Loucy (cell line): ENCODE data around the gene LRRC47.

ENCODE experiments used
- H2AFZ ChIP-seq: fragments of 200-600 bp; sonication (generic); 2 replicates; pipeline ENCODE4 v1.6.0; 2016; ENCODE audit warnings: antibody characterized with exemption, mild to moderate bottlenecking, low read length, moderate library complexity
- H3F3A ChIP-seq: fragments of 200-600 bp; 2 replicates; pipeline ENCODE4 v1.6.0; 2016; ENCODE audit warnings: antibody characterized with exemption, low read depth, mild to moderate bottlenecking
- H3K27me3 ChIP-seq: fragments of 200-600 bp; sonication (generic); 2 replicates; pipeline ENCODE4 v1.6.1; 2014; ENCODE audit warnings: low read length, mild to moderate bottlenecking; ENCODE audit not compliant: insufficient read depth, poor library complexity, severe bottlenecking
- H3K36me3 ChIP-seq: fragments of 200-600 bp; sonication (generic); 2 replicates; pipeline ENCODE4 v1.6.1; 2016; ENCODE audit warnings: low read length; ENCODE audit not compliant: insufficient read depth
- H3K4me1 ChIP-seq: fragments of 200-600 bp; sonication (generic); 2 replicates; pipeline ENCODE4 v1.5.1; 2014; ENCODE audit warnings: low read length, mild to moderate bottlenecking; ENCODE audit not compliant: insufficient read depth, poor library complexity, severe bottlenecking
- H3K4me2 ChIP-seq: fragments of 200-600 bp; sonication (generic); 2 replicates; pipeline ENCODE4 v1.6.0; 2014; ENCODE audit warnings: antibody characterized with exemption, low read length, low read depth, mild to moderate bottlenecking; ENCODE audit not compliant: poor library complexity, severe bottlenecking
- H3K4me3 ChIP-seq: fragments of 200-600 bp; sonication (generic); 2 replicates; pipeline ENCODE4 v1.5.1; 2014; ENCODE audit warnings: low read length, mild to moderate bottlenecking, mixed read lengths; ENCODE audit not compliant: poor library complexity, severe bottlenecking
- H3K79me2 ChIP-seq: fragments of 200-600 bp; sonication (generic); 2 replicates; pipeline ENCODE4 v1.6.1; 2014; ENCODE audit warnings: low read length; ENCODE audit not compliant: insufficient read depth
- H3K9ac ChIP-seq: fragments of 200-600 bp; sonication (generic); 2 replicates; pipeline ENCODE4 v1.6.0; 2014; ENCODE audit warnings: mild to moderate bottlenecking, low read depth, low read length, moderate library complexity; ENCODE audit not compliant: poor library complexity, severe bottlenecking
- H3K9me2 ChIP-seq: fragments of 200-600 bp; sonication (generic); replicated peaks from 2 replicates; pipeline ENCODE4 v1.6.1; 2016; ENCODE audit warnings: low read depth, low read length, mixed read lengths
- H3K9me3 ChIP-seq: fragments of 200-600 bp; sonication (generic); 2 replicates; pipeline ENCODE4 v1.6.1; 2014; ENCODE audit warnings: mild to moderate bottlenecking, antibody characterized with exemption, low read length, low read depth; ENCODE audit not compliant: insufficient read depth
- H4K20me1 ChIP-seq: fragments of 200-600 bp; sonication (generic); 2 replicates; pipeline ENCODE4 v1.6.0; 2014; ENCODE audit warnings: antibody characterized with exemption, low read length, mild to moderate bottlenecking; ENCODE audit not compliant: insufficient read depth, poor library complexity, severe bottlenecking
- CTCF ChIP-seq: fragments of 200-600 bp; sonication (generic); conservative IDR thresholded peaks from 2 replicates; pipeline ENCODE4 v1.5.1; 2014; ENCODE audit warnings: mild to moderate bottlenecking, antibody characterized with exemption, low read length
- EZH2phosphoT487 ChIP-seq: fragments of 200-600 bp; IDR thresholded peaks from 2 replicates; pipeline ENCODE4 v1.6.1; 2018; ENCODE audit warnings: antibody characterized with exemption, mild to moderate bottlenecking, moderate library complexity, borderline replicate concordance

LRRC47 gene

GRCh38 chr1:3771108-3772026, 24.9 kb downstream of the LRRC47 start:
- Histone ChIP-seq H3K9ac (peak overlapping the region; percentile 22), H3K9me3 (no peaks in the 10 kb centered on the region), H3K27me3 (no peaks in the 10 kb centered on the region), H4K20me1 (no peaks in the 10 kb centered on the region), H3K36me3 (no peaks in the 10 kb centered on the region), H3K4me3 (peak overlapping the region; percentile 66), H3K9me2 (no peaks in the 10 kb centered on the region), H3K79me2 (no peaks in the 10 kb centered on the region), H3F3A (no peaks in the 10 kb centered on the region), H3K4me1 (peaks cover 5% of the 10 kb centered on the region), H3K4me2 (peak overlapping the region; percentile 56), H2AFZ (no peak overlapping the region; the same call in 1 of the 2 replicates)
- TF ChIP-seq CTCF (no peak), EZH2phosphoT487 (no peak)

DNA sequence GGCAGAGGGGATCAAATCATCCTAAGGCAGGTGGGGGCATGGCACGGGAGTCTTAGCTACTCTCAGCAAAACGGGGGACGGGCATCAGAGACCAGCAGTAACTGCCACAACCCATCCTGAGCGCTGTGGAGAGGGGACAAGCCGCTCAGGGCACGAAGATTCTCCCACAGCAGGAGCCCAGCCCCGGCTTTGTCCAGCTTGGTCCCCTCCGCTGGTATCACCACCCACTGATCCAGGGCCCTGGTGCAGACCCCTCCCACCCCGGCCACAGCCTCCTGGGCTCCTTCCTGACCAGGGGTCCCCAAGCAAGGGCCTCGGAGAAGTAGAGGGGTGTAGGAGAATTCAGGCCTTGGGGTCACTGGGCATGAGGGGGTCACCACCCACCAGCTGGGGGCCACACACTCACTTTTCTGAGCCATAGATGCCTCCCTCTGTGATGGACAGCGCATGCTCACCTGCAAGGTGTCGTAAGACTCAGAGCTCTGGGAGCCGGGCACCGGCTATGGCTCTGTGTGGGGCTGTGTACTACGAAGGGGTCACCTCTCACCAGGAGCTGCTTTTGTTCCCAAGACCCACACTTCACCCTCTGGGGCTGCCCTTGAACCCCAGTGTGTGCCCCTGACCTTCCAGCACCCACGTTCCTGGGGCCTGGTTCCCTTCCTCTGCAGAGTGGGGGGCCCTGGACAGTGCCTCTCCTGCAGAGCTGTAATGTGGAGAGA, 26.1 kb downstream of the LRRC47 start:
- Histone ChIP-seq H3K27me3 (no peaks in the 10 kb centered on the region), H3K9me2 (no peaks in the 10 kb centered on the region), H3K4me3 (no peak overlapping the region), H3K4me1 (no peaks in the 10 kb centered on the region), H3K79me2 (no peaks in the 10 kb centered on the region), H3K36me3 (no peaks in the 10 kb centered on the region), H3K4me2 (no peak overlapping the region), H3F3A (no peaks in the 10 kb centered on the region), H3K9ac (no peak overlapping the region), H4K20me1 (no peaks in the 10 kb centered on the region), H3K9me3 (no peaks in the 10 kb centered on the region), H2AFZ (no peak overlapping the region)
- TF ChIP-seq EZH2phosphoT487: no peak
- no peak for TF ChIP-seq CTCF

DNA sequence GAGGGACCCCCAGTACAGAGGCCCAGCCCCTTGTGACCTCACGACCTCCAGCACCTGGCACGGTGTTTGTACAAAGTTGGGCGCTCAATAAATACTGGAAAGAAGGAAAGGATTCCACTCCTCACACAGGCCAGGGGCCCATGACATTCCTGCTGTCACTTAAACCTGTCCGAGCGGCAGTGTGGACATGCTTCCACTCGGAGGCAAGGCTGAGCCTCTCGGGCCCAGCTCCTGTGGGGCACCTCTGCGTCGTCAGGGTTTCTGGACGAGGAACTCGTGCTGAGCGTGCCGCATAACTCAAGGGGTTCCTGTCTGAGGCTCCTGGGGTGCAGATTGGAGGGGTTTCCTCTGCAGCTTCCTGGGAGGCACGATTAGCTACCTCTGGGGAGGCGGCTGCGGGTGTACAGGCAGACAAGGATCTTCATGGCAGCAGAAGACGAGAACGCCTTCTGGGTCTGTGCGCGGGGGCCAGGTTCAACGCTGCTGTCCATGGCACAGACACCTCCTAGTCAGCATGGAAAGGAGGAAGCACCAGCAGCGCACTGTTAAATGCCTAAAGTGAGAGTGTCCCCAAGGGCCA, 27.4 kb downstream of the LRRC47 start:
- H3K9me3 ChIP-seq: no peaks in the 10 kb centered on the region
- no peak overlapping the region for H2AFZ ChIP-seq
- no peak overlapping the region for H3K9ac ChIP-seq
- H3F3A ChIP-seq: no peaks in the 10 kb centered on the region
- no peak overlapping the region for H3K4me3 ChIP-seq
- H3K4me1 ChIP-seq: no peaks in the 10 kb centered on the region
- H3K79me2 ChIP-seq: no peaks in the 10 kb centered on the region
- no peaks in the 10 kb centered on the region for H4K20me1 ChIP-seq
- no peak overlapping the region for H3K4me2 ChIP-seq
- TF ChIP-seq CTCF (no peak), EZH2phosphoT487 (no peak)
- H3K9me2 ChIP-seq: no peaks in the 10 kb centered on the region
- no peaks in the 10 kb centered on the region for H3K27me3 ChIP-seq
- no peaks in the 10 kb centered on the region for H3K36me3 ChIP-seq
